ENCODE measurements around the gene LYZL4.

Gene LYZL4

DNA sequence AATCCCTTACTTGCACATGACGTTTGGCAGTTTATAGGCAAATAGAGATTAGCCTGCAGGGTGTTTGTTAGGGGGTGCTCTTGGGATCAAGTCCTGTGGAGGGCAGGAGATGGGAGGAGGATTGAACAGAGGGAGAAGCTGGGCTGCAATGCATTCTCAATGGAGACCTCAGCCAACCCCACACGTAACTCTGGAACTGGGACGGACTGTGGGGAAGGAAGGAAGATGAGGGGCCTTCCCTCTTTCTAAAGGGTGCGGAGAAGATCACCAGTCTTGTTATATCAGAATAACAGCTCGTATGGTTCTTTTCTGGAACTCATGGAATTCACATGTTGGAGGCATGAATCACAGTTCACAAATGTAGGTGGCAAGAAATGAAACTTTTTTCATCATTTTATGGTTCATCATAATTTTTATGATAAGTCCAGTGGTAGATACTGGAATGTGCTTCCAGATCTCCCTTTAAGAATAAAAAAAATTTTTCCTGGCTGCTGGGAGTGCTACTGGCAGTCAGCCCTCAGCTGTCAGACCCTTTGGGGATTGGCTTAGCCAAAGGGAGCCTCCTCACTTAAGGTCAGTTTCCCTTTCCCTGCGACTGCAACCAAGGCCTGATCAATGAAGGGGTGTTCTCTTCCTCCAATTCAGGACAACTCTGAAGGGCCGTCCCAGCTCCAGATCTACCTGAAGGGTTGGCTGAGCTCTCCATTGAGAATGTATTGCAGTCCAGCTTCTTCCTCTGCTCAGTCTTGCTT is 20.5 kb upstream of the LYZL4 start:
- no peak overlapping the region for H3K4me3 ChIP-seq (ENCODE audit: low read depth, low read length)
- TF ChIP-seq, protein P1, sequence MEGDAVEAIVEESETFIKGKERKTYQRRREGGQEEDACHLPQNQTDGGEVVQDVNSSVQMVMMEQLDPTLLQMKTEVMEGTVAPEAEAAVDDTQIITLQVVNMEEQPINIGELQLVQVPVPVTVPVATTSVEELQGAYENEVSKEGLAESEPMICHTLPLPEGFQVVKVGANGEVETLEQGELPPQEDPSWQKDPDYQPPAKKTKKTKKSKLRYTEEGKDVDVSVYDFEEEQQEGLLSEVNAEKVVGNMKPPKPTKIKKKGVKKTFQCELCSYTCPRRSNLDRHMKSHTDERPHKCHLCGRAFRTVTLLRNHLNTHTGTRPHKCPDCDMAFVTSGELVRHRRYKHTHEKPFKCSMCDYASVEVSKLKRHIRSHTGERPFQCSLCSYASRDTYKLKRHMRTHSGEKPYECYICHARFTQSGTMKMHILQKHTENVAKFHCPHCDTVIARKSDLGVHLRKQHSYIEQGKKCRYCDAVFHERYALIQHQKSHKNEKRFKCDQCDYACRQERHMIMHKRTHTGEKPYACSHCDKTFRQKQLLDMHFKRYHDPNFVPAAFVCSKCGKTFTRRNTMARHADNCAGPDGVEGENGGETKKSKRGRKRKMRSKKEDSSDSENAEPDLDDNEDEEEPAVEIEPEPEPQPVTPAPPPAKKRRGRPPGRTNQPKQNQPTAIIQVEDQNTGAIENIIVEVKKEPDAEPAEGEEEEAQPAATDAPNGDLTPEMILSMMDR (IDR thresholded peaks at IDR 0.05; ENCODE audit: borderline replicate concordance, insufficient read depth, low read depth, low read length) = no peak

DNA sequence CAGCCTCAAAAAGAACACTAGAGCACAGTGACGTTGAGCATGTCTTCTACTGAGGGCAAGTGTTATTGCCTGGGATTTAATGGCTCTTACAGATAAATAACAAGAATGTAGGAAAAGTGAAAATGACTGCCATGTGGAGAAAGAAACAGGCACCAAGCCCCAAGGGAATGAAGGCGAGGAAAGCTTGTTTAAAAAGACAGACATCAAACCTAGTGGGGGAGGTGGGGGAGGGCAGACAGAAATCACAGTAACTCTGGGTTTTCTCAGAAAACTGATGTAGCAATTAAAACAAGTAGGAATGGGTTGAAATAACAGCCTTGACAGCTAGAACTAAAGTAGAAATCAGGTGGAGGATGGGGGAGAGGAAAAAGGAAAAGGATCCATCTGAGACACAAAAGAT is 18.4 kb upstream of the LYZL4 start:
- TF ChIP-seq, protein P1 (IDR thresholded peaks at IDR 0.05; ENCODE audit: borderline replicate concordance, insufficient read depth, low read depth, low read length) = no peak
- H3K4me3 ChIP-seq (ENCODE audit: low read depth, low read length) = no peak overlapping the region

DNA sequence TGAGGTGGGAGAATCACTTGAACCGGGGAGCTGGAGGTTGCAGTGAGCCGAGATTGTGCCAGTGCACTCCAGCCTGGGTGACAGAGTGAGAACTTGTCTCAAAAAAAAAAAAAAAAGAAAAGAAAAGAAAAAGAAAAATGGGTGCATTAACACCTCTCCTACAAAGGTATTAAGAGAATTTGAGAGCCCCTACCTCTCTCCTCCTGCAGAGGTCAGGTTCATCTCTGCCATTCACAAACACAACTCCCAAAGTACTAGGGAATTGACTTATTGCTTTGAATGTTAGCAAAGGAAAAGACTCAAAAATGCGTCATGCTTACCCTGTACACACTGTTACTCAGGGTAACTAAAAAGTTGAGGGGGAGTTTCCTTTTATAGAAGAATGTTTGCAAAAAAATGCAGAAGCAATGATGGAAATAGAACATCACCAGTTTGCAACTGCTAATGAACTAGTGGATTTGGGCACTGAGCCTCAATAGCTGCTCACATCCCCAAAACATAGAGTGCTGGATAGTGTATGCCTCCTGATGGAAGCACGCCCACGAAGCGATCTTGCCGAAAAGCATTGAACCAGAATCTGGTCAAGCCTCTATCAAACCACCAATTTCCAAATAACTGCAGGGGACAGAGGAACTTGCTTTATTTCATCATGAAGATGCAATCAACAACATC is 15.5 kb upstream of the LYZL4 start:
- no peak overlapping the region for H3K4me3 ChIP-seq (ENCODE audit: low read depth, low read length)
- TF ChIP-seq, protein P1 (IDR thresholded peaks at IDR 0.05; ENCODE audit: borderline replicate concordance, insufficient read depth, low read depth, low read length) = no peak

DNA sequence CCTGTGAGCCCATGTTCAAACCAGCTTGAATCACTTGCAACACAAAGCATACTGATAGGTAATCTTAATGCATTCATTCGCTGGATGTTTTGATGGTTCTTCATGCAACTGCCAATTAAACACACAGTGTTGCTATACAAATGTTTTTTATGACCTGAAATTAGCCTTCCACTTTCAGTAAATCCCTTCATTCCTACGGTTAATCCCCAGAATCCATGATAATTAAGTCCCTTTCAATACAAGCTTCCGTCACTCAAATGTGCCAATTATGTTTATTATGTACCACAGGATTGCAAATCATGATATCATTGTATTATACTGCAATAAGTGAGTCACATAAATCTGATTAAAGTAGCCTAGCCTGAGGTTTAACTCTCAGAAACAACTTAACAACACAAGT is 14.5 kb upstream of the LYZL4 start:
- H3K4me3 ChIP-seq (ENCODE audit: low read depth, low read length) = no peak overlapping the region
- TF ChIP-seq, protein P1 (IDR thresholded peaks at IDR 0.05; ENCODE audit: borderline replicate concordance, insufficient read depth, low read depth, low read length) = no peak

DNA sequence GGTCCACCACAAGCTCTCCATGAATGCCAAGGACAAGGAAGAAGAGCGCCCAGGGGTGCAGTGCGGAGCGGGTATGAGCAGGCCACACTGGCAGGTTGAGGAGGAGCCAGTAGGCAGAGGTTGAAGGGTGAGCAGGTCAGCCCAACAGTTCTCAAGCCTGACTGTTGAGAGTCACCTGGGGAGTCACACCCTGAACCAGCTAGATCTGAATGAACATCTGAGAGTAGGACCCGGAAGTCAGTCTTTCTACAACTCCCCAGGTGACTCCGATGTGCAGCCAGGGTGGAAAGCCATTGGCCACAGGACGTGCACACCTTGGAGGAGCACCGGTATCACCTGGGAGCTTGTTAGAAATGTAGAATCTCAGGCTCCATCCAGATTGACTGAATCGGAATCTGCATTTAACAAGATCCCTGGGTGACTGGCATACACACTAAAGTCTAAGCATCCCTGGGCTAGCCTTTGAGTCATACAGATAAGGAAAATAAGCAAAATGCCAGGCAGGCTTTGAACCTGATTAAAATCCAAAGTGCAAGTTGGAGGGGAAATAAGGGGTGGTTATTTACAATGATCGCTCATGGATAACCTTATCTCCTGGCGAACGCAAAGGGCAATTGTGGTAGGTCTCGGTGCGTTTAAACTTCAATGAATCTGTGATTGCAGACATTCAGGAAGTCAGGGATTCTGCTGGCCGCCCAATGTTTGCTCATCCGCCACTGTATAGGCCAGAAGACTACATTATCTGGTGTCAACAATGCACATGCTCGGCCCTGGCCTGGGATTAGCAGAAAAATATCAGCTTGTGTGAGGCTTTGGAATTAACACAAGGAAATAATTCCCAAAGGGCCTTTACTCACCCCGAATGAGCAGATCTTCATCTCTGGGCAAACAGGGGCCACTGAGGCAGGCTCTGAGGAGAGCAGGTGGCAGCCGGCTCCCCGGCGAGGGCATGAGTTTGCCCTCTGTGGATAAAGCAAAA is 11.7 kb upstream of the LYZL4 start:
- no peak overlapping the region for H3K4me3 ChIP-seq (ENCODE audit: low read depth, low read length)
- TF ChIP-seq, protein P1 (IDR thresholded peaks at IDR 0.05; ENCODE audit: borderline replicate concordance, insufficient read depth, low read depth, low read length) = no peak

DNA sequence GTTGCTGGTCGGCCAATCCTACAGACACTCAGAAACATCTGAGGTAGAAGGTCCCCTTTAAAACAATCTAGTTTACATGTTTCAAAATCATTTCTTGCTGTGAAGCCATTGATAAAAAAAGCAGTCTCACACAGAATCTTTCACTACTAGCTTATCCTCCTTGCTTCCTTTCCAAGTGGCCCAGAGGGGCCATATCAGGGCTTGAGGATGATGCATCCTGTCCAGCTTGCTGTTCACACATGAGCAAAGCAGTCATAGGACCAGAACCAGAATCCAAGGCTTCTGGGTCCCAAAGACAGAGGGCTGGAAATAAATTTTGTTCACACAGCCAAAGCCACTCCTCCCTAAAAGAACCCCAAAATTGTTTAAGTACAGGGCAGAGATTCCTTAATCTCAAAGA is 9.2 kb upstream of the LYZL4 start:
- TF ChIP-seq, protein P1 (IDR thresholded peaks at IDR 0.05; ENCODE audit: borderline replicate concordance, insufficient read depth, low read depth, low read length) = no peak
- H3K4me3 ChIP-seq (ENCODE audit: low read depth, low read length) = no peak overlapping the region

All from GM12875 (cell line).